KOPT-K1 (cell line): ENCODE data around the gene PPP1R1A.

Source experiments
- H3K27ac ChIP-seq: fragments of 200-600 bp; sonication (generic); 2 replicates; pipeline ENCODE4 v1.5.1; 2016; ENCODE audit warnings: antibody characterized with exemption, mild to moderate bottlenecking, low read depth, low read length; ENCODE audit not compliant: poor library complexity, severe bottlenecking
- H3K36me3 ChIP-seq: fragments of 200-600 bp; sonication (generic); 2 replicates; pipeline ENCODE4 v1.5.1; 2017; ENCODE audit warnings: antibody characterized with exemption, mild to moderate bottlenecking, low read length, moderate library complexity; ENCODE audit not compliant: insufficient read depth
- H3K9me3 ChIP-seq: fragments of 200-600 bp; sonication (generic); 2 replicates; pipeline ENCODE4 v1.5.1; 2017; ENCODE audit warnings: antibody characterized with exemption, low read length, mild to moderate bottlenecking; ENCODE audit not compliant: insufficient read depth, poor library complexity, severe bottlenecking

Gene PPP1R1A, protein sequence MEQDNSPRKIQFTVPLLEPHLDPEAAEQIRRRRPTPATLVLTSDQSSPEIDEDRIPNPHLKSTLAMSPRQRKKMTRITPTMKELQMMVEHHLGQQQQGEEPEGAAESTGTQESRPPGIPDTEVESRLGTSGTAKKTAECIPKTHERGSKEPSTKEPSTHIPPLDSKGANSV

DNA sequence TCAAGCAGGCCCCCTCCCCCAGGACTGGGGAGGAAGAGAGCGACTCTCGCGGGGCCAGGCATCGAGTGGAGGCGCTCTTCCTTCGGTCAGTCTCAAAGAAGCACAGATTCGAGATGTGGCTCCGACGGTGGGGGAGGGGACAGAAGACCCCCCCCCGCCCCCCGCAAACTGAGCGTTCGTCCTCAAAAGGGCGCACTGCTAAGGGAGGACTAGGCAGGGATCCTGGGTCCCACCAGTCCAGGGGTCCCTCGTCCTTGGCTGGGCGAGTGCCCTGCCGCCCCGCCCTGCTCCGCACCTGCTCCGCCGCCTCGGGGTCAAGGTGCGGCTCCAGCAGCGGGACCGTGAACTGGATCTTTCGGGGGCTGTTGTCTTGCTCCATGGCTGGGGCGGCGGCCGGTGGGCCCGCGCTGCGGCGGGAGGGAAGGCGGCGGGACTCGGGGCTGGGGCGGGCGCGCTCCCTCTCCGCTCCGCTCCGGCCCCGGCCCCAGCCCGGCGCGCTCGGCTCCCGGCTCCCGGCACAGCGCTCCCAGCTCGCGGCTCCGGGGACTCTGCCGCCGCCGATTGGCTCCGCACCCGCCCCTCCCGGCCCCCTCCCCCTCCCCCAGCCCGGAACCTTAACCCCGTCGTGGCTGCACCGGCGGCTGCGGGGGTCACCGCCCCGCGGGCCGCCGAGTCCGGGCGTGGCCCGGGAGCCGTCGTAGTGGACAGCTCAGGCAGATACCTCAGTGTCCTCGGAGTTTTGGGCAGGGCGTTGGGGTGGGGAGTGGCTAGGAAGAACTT is at the start of gene PPP1R1A:
PPP1R1A (minus strand) TSS at position 550 of the 780 bp plus-strand sequence; CDS start at position 379, 171 bp downstream.
- Histone ChIP-seq H3K27ac (no peak within 1 kb of the TSS), H3K9me3 (no peaks in the 10 kb centered on the region), H3K36me3 (no peaks in the 10 kb centered on the region)

DNA sequence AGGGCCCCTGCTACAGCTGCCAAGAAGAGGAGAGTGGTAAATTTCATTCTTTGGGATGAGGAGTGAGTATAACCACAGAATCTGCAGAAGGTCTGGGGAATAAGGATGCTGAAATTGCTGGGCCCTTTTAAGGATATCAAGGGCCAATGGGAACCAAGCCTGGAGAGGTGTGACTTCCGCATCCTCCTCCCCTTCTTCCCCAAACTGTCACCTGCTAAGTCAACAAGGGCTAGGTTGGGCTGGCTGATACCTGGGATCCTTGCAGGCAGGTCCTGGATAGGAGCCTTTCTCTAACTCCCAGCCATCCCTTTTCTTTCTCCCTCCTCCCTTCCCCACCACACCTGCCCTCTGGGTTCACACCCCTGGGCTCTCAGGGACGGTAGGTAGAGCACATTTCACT is 46.3 kb upstream of the PPP1R1A start, which contains the start of gene LACRT:
LACRT (minus strand) TSS at position 101 of the 400 bp plus-strand sequence; CDS start at position 47, 54 bp downstream.
- H3K27ac ChIP-seq: no peak within 1 kb of the TSS
- peaks cover 3% of the 10 kb centered on the region for H3K9me3 ChIP-seq
- H3K36me3 ChIP-seq: no peaks in the 10 kb centered on the region

DNA sequence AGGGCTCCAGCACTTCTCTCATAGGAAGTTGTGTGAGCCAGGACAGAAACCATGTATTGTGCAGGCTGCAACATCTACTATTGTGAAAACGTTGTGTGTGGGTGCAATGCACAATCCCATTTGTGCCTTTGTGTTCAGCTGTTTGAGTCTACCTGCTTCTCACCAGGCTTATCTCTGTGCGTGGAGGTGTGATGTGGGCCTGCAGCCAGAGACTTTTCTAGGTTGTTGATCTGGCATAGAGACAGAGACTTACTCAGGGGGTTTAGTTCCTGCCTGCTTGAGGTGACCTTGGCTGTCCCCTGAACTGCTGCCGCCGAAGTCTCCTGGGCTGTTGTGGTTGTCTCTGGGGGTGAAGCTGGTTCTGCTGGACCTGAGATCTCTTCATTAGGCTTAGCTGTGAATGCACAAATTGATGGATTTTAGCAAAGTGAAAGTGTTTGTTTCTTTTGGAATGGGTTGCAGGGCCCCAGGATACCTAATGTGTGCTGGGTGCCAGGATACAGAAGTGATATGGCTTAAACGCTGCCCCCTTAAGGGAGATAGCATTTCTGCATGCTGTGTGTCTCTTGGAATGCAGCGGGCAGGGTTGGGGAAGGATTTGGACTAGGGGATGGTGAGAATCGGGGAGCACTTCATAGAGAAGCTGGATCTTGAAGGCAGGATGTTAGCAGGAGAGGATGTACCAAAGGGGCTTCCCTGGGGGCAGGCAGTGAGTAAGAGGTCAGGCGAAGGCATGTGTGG is 43.7 kb upstream of the PPP1R1A start:
- Histone ChIP-seq H3K27ac (no peak overlapping the region), H3K9me3 (peaks cover 16% of the 10 kb centered on the region), H3K36me3 (no peaks in the 10 kb centered on the region)

DNA sequence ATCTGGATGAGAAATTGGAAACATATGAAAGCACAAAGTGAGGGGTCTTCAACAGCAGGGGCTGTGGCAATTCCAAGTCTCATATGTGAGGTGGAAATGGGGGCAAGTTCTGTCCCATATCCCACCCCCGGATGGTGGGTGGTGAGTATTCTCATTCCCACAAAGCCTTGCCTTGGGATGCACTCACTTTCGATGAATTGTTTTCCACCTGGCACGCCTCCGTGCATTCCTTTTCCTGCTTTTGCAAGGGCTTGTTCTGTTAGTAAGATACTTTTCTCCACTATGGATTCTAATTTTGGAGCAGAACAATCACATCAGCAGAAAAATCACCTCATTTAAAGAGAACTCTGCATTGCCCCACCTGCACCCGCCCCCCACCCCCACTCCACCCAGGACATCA is 43.1 kb upstream of the PPP1R1A start:
- H3K36me3 ChIP-seq: no peaks in the 10 kb centered on the region
- H3K27ac ChIP-seq: no peak overlapping the region

DNA sequence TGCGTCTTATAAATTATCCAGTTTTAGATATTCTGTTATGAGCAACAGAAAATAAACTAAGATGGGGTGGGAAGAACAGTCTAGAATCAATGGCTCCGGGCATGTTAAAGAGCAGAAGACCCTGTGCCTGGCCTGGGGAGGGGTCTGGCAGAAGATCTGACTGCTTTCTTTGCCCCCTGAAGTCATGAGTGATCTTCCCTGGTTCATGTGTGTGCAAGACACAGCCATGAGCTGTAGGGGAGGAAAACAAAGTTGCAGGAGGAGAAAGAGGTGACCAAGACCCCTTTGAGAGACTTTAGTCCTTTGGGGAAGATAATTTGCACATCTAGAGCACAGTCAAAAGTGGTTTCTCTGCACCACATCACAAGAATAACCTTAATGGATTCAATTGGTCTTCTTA is 41.5 kb upstream of the PPP1R1A start:
- H3K9me3 ChIP-seq: peaks cover 31% of the 10 kb centered on the region
- H3K36me3 ChIP-seq: no peaks in the 10 kb centered on the region
- no peak overlapping the region for H3K27ac ChIP-seq

More for the DNA sequence above, 43.1 kb upstream of the PPP1R1A start:
- H3K9me3 ChIP-seq: peaks cover 22% of the 10 kb centered on the region

DNA sequence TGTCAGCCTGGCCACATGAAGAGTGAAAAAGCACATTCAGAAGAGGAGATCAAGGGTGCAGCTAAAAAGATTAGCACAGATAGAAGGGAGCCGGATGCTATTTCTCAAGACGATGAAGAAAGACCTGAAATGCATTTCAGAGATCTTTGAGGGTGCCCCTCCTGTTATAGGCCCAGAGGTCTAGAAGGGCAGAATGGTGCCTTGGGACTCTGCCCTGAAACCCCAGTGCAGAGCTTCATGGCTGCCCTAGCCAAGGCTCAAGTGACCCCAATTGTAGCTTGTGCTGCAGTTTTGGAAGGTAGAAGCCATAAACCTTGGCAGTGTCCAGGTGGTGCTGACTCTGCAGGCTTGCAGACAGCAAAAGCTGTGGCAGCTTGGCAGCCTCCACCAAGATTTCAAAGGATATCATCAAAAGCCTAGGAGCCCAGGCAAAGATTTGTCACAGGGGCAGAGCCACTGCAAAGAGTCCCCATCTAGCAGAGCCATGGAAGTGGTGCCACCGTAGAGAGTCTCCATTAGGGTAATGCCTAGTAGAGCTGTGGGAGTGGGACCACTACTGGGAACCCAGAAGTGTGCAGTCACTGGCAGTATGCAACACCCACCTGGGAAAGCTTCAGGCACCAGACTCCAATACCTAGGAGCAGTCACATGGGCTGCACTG is 39.9 kb upstream of the PPP1R1A start:
- Histone ChIP-seq H3K27ac (no peak overlapping the region), H3K9me3 (peaks cover 31% of the 10 kb centered on the region), H3K36me3 (no peaks in the 10 kb centered on the region)

DNA sequence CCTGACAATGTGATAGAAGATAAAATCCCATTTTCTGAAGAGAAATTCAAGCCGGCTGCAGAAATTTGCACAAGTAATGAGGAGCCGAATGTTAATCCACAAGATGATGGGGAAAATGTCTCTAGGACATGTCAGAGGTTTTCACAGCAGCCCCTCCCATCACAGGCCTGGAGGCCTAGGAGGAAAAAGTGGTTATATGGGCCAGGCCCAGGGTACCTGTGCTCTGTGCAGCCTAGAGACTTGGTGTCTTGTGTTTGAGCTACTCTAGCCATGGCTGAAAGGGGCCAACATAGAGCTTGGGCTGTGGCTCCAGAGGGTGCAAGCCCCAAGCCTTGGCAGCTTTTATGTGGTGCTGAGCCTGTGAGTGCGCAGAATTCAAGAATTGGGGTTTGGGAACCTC is 38.8 kb upstream of the PPP1R1A start:
- no peaks in the 10 kb centered on the region for H3K36me3 ChIP-seq
- H3K27ac ChIP-seq: no peak overlapping the region
- H3K9me3 ChIP-seq: peaks cover 31% of the 10 kb centered on the region

DNA sequence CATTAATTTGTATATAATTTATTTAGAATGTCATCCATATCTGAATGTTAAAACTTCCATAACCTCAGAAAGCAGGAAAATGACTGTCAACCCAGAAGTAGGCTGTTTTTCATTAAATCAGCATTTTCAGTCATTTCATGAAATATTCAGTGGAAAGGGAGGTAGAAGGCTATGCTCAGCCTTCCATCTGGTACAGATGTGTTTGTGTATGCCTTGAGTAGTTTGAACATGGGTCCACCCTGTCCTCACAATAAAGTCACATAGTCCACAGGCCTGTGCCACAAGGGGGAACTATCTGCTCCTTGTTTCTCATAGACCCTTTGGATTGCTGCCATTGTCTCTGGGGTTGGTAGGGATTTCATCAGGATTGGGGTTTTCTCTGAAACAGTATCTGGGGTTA is 37.1 kb upstream of the PPP1R1A start:
- H3K9me3 ChIP-seq: peaks cover 31% of the 10 kb centered on the region
- no peaks in the 10 kb centered on the region for H3K36me3 ChIP-seq
- no peak overlapping the region for H3K27ac ChIP-seq

DNA sequence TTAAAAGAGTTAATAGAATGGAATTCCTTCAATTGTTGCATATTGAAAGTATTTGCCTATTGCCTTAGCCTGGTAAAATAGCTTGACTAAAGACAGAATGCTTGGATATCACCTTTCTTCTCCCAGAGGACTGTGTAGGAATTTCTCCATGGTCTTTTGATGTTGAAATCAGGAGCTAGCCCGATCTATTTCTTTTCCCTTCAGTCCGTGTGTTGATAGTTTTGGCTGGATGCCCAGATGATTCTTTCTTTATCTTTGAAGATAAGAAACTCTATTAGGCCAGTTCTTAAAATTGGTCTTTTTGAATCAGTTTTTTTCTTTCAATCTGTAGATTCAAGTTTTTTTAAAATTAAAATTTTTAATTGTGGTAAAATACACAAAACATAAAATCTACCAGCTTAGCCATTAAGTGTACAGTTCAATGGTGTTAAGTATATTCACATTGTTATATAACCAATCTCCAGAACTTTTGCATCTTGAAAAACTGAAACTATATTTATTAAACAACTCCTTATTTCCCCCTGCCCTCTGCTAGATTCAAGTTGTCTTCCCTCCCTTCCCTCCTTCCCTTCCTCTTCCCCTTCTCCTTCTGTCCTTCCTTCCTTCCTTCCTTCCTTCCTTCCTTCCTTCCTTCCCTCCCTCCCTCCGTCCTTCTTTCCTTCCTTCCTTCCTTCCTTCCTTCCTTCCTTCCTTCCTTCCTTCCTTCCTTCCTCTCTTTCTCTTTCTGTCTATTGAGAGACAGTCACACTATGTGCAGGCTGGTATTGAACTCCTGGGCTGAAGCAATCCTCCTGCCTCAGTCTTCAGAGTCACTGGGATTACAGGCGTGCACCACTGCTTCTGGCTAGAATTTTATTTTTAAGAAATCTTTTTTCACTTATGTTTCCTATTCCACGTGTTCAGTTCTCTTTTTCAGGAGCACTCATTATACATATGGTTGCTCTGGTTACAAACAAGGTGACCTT is 36.1 kb upstream of the PPP1R1A start:
- no peak overlapping the region for H3K27ac ChIP-seq

DNA sequence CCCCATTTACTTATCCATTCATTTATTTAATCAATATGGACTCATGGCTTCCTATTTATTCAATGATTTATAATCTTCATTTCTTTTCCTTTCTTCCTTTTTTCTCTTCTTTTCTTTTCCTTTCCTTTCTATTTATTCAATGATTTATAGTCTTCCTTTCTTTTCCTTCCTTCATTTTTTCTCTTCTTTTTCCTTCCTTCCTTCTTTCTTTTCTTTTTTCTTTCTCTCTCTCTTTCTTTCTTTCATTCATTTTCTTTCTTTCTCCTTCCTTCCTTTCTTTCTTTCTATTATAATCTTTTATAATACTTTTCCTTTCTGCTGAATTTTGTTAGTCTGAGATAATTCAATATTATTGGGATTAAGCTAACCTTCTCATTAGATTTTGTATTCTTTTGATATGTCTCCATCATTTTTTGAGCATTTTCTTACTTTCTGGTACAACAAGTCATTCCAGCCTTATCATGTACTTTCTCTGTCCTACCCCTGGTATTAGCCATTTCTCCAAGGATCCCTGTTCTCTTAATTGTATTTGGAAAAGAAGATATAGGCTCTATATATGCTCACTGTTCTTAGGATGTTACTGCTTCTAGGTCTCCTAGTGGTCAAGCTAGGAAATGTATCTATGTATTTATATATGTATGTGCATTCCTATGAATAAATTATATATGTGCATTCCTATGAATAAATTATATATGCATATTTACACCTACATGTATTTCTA is 34.2 kb upstream of the PPP1R1A start:
- peaks cover 20% of the 10 kb centered on the region for H3K9me3 ChIP-seq
- no peaks in the 10 kb centered on the region for H3K36me3 ChIP-seq
- no peak overlapping the region for H3K27ac ChIP-seq

More for the DNA sequence above, 36.1 kb upstream of the PPP1R1A start:
- H3K36me3 ChIP-seq: no peaks in the 10 kb centered on the region
- H3K9me3 ChIP-seq: peaks cover 31% of the 10 kb centered on the region

DNA sequence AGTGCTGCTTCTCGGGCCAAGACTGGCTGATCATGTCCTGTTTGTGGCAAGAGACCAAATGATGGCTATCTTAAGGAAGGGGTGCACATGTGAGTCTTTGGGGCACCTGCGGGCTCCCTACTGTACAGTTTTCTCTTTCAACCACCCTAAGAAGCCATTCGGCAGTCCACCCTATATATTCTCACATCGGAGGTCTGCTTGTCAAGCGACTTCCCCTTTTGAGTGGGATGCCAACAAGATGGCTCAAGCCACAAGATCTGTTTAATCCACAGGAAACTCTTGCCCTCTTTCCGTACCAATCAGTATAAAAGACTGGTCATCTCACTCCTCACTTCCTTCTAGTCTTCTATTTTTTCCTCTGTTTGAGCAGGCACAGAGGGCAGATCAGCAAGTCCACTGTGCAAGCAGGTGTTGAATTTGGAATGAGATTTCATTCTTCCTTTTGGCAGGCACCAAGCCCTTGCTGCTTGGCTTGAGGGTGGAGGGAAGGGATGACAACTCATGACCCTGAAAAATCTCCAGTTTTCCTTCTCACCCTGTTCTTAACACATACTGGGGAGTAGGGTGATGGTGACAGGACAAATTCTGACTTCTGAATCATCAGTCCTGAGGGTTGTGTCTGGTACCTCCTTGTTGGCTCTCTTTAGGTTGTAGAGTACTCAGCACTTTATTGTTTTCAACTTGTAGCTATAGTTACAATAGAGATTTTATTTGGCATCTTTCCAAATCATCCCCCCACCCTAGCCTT is 28.6 kb upstream of the PPP1R1A start:
- H3K27ac ChIP-seq: no peak overlapping the region
- H3K9me3 ChIP-seq: no peaks in the 10 kb centered on the region
- no peaks in the 10 kb centered on the region for H3K36me3 ChIP-seq

DNA sequence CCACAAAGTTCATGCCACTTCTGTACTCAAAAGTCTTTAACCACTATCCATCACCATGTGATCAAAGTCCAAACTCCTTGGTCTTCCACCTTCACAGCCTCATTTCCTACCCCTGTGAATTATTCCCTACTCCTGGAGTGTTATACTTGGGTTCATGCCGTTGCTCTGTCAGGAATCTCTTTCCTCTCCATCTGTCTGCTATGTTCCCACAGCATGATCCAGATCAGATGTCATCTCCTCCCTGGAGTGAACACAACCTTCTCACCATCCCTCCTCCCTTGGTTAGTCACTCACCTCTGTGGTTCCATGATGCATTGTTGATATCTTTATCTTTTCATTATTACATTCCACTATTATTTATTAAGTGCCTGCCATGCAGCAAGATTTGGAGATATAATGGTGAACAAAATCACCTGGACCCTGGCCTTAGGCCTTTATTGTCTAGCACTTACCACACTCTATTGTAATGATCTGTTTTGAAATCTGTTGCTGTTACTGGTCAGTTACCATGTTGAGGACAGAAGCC is 23.8 kb upstream of the PPP1R1A start:
- Histone ChIP-seq H3K9me3 (no peaks in the 10 kb centered on the region), H3K27ac (no peak overlapping the region), H3K36me3 (no peaks in the 10 kb centered on the region)

DNA sequence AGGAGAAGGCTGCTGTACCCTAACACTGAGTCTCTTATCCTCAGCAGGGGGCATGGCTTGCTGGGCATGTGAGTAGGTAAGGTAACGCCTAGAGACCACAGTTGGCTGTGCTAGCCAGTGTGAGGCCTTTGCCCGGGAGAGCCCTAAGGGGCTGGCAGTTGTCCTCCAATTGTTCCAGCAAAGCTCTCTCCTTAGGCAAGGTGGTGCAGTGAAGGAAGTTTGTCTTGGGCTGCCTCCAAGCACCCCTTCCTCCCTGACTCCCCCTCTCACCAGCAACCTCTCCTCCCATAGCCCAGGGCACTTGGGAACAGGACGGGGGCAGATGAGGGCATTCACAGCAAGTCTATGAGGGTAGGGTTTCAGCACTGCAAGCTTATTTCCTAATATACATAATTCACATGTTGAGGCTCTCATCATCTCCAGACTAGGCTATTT is 23.3 kb upstream of the PPP1R1A start:
- no peak overlapping the region for H3K27ac ChIP-seq
- no peaks in the 10 kb centered on the region for H3K9me3 ChIP-seq
- H3K36me3 ChIP-seq: no peaks in the 10 kb centered on the region
